ENCODE measurements around the gene RCAN1. TPM values are rescaled to one million over a fixed set of nuclear protein-coding genes. Genes with fewer than 3 reads are reported as not detected.

RCAN1 gene
- total and polyA plus RNA-seq, 9 of the 15 experiments (the other 6 are each of a cell fraction or from before 2014, with no cell fraction given): 4.4 to 16.5 (median 12.3) TPM

DNA sequence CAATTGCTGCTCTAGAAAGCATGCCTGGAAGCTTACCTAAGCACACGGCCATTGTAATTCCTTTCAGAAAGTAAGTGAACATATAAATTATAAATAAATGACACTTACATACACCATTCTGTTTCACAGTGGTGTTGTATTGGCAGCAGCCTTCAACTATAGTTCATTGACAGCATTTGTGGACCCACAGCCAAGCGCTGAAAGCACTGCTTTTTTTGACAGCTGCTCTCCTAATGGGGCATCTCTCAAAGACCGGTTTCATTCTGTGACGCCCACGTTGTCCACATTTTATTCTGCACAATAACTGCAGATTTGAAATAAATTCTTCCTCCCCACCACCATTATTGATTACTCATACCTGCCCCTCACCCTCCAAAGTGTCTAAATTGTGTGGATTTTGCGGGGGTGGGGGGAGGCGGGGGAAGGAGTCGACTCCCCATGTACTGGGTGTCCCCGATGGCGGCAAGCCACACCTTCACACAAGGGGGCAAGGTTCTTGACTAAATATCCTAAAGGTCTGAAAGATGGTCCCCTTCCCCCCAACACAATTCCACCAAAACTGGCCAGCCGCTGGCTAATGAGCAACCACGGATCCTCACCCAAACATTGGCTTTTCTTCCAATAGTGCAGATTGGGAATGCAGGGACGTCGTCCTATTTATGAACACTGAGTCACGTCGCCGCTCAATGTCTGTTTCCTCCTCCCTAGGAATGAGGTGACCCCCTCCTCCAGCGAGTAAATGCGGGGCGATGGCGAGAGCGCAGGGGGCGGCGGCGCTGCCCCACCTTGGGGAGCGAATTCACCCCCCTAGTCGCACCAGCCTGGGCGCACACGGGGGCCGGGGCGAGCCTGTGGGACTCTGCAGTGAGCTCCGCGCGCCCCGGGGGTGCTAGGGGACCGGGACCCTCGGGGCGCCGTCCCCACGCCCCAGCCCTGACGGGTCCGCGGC lies 960 bp downstream of the RCAN1 start (continued):
- TF ChIP-seq POLR2H (tag; IDR thresholded peaks at IDR 0.05; ENCODE audit: low read depth) (no peak), NFE2L1 (tag; IDR thresholded peaks at IDR 0.05; ENCODE audit: borderline replicate concordance, low read depth) (no peak), ZNF444 (CRISPR knock-in tag; IDR thresholded peaks at IDR 0.05) (no peak), ZNF436 (CRISPR knock-in tag; IDR thresholded peaks at IDR 0.05) (no peak), ZNF75A (CRISPR knock-in tag; IDR thresholded peaks at IDR 0.05) (no peak), MCM3 (IDR thresholded peaks at IDR 0.05) (no peak), MYC (IDR thresholded peaks at IDR 0.05; ENCODE audit: low read depth, low read length) (0 out of 2 replicates have a peak, but pooled peaks have one; percentile 16), MYC (CRISPR knock-in tag; IDR thresholded peaks at IDR 0.05; ENCODE audit: borderline replicate concordance, low read depth) (no peak), ZNF263 (CRISPR knock-in tag; IDR thresholded peaks at IDR 0.05; ENCODE audit: borderline replicate concordance) (no peak), PCBP2 (IDR thresholded peaks at IDR 0.05; ENCODE audit: low read depth, low read length, poor library complexity, severe bottlenecking) (no peak), MECOM (CRISPR knock-in tag; IDR thresholded peaks at IDR 0.05) (no peak)
- TF ChIP-seq, protein P1, sequence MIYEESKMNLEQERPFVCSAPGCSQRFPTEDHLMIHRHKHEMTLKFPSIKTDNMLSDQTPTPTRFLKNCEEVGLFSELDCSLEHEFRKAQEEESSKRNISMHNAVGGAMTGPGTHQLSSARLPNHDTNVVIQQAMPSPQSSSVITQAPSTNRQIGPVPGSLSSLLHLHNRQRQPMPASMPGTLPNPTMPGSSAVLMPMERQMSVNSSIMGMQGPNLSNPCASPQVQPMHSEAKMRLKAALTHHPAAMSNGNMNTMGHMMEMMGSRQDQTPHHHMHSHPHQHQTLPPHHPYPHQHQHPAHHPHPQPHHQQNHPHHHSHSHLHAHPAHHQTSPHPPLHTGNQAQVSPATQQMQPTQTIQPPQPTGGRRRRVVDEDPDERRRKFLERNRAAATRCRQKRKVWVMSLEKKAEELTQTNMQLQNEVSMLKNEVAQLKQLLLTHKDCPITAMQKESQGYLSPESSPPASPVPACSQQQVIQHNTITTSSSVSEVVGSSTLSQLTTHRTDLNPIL (CRISPR knock-in tag; IDR thresholded peaks at IDR 0.05): no peak
- TF ChIP-seq, protein P2, sequence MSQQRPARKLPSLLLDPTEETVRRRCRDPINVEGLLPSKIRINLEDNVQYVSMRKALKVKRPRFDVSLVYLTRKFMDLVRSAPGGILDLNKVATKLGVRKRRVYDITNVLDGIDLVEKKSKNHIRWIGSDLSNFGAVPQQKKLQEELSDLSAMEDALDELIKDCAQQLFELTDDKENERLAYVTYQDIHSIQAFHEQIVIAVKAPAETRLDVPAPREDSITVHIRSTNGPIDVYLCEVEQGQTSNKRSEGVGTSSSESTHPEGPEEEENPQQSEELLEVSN (IDR thresholded peaks at IDR 0.05; ENCODE audit: borderline replicate concordance in 1 of 2, extremely low read depth in 1 of 2, insufficient read depth in 1 of 2, insufficient read length in 1 of 2, low read depth in 1 of 2, low read length in 1 of 2, poor library complexity in 1 of 2, severe bottlenecking in 1 of 2): peak in 1 of 2 experiments; percentile 19
- TF ChIP-seq, protein P3, sequence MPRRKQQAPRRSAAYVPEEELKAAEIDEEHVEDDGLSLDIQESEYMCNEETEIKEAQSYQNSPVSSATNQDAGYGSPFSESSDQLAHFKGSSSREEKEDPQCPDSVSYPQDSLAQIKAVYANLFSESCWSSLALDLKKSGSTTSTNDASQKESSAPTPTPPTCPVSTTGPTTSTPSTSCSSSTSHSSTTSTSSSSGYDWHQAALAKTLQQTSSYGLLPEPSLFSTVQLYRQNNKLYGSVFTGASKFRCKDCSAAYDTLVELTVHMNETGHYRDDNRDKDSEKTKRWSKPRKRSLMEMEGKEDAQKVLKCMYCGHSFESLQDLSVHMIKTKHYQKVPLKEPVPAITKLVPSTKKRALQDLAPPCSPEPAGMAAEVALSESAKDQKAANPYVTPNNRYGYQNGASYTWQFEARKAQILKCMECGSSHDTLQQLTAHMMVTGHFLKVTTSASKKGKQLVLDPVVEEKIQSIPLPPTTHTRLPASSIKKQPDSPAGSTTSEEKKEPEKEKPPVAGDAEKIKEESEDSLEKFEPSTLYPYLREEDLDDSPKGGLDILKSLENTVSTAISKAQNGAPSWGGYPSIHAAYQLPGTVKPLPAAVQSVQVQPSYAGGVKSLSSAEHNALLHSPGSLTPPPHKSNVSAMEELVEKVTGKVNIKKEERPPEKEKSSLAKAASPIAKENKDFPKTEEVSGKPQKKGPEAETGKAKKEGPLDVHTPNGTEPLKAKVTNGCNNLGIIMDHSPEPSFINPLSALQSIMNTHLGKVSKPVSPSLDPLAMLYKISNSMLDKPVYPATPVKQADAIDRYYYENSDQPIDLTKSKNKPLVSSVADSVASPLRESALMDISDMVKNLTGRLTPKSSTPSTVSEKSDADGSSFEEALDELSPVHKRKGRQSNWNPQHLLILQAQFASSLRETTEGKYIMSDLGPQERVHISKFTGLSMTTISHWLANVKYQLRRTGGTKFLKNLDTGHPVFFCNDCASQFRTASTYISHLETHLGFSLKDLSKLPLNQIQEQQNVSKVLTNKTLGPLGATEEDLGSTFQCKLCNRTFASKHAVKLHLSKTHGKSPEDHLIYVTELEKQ (CRISPR knock-in tag; IDR thresholded peaks at IDR 0.05): no peak
- TF ChIP-seq, protein P4, sequence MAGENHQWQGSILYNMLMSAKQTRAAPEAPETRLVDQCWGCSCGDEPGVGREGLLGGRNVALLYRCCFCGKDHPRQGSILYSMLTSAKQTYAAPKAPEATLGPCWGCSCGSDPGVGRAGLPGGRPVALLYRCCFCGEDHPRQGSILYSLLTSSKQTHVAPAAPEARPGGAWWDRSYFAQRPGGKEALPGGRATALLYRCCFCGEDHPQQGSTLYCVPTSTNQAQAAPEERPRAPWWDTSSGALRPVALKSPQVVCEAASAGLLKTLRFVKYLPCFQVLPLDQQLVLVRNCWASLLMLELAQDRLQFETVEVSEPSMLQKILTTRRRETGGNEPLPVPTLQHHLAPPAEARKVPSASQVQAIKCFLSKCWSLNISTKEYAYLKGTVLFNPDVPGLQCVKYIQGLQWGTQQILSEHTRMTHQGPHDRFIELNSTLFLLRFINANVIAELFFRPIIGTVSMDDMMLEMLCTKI (IDR thresholded peaks at IDR 0.05; ENCODE audit: partially characterized antibody): no peak
